ENCODE data around the gene CARHSP1.
A peak's percentile ranks its signal among the peaks of the same experiment; 100 is the strongest.
"Not testable (repeated sequence)": the region's sequence is repeated elsewhere in the genome, so short reads cannot be mapped to it uniquely, and the experiment has no call there.

The CARHSP1 gene

DNA sequence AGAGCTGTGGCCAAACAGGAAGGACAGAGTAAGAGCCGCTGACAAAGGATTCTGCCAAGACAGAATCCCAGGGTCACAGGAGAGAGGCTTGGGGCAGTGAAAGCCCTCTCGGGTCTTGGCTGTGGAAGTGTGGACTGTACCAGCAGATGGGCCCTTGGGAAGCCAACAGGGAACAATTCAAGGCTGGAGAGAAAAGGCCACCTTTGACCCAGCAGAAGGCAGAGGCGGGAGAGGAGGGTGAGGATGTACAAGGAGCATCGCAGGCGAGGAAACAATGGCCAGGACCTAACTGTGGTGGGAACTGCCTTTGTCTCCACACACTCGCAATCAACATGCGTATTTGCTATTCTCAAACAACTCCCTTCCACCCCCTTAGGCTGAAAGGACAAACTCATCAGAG lies 15.7 kb downstream of the CARHSP1 start:
- no peak for DNase-seq

DNA sequence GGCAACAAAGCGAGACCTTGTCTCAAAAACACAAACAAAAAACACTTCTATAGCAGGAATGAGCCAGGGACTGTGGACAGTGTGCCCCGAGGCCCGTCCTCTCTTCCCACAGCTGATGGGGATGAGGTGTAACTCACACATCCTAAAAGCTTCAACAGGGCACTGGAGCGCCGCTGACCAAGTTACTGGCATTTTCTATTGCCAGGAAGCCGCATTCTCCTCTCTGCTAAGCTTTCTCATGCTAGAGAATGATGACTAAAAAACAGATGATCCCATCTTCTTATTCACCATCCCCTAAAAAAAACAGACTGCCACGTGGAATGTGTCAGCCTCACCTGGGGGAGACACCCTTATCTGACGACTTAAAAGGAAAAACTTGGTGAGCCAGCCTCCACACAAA lies 16.3 kb downstream of the CARHSP1 start:
- no peak for DNase-seq

DNA sequence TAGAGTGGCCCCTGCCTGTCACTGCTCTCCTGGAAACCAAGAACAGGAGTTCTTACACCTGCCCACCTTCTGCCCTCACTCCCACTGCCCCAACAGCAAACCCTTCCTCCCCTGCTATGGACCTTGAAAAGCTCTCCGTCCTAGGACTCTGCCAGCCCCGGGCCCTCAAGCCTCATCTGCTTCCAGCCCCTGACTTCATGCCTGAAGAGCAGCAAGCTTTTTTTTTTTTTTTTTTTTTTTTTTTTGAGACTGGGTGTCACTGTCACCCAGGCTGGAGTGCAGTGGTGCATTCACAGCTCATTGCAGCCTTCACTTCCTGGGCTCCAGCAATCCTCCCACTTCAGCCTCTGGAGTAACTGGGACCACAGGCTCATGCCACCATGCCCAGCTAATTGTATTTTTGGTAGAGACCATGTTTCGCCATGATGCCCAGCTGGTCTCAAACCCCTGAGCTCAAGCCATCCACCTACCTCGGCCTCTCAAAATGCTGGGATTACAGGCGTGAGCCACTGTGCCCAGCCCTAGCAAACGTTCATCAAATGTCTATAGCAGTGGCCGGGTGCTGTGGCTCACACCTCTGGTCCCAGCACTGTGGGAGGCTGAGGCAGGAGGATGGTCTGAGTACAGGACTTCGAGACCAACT lies 16.9 kb downstream of the CARHSP1 start:
- no peak for DNase-seq

DNA sequence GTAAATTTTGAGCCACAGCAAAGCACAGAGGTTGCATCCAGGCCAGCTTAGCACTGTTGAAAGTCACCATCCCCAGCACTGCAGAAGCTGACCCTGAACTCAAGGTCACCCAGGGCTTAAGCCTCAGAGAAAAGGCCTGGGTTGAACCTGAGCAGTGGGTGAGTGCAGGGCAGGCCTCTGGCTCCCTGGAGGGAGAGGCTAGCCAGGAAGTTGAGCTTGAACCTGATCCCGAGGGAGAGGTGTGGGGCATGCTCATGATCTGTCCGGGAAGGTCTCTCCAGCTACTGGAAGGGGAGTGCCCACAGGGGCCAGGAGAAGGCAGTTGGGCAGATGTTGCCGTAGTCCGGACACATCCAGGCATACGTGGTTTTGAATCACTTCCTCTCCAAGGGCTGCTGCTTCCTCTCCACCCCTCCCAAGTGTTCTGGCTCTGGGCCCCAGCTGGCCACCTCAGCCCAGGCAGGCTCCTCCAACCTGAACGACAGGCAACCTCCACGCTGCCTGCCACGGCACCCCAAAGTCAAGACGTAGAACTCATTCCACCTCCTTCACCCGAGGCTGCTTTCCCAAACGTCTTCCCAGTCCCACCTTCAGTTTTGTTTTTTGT lies 18.4 kb downstream of the CARHSP1 start:
- peak; percentile 26 for DNase-seq

DNA sequence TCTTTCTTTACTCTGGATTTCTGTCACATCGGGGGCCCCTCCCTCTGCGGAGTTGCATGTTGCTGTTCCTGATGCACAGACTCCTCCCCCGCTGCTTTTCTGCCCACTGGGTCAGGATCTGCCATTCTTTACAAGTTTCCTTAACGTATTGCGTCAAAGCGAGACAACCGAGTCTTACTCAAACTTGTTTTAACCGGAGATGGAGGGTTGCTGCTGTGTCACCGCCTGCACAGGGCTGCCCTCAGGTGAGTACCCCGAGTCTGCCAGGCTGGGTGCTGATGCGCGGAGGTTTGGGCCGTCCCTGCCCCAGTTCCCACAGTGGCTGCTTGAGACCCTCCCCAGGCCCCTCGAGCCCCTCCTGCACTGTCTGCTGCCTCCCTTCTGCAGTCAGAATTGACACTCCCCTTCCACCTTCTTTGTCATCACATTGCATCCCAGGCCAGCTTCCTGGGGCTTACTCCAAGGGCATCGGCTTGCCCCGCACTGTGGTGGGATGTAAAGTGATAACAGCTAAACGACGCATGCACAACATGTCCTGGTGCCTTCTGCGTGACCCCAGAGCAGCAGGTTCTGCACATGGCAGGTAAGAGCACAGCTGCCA lies 19.3 kb downstream of the CARHSP1 start:
- DNase-seq = no peak

DNA sequence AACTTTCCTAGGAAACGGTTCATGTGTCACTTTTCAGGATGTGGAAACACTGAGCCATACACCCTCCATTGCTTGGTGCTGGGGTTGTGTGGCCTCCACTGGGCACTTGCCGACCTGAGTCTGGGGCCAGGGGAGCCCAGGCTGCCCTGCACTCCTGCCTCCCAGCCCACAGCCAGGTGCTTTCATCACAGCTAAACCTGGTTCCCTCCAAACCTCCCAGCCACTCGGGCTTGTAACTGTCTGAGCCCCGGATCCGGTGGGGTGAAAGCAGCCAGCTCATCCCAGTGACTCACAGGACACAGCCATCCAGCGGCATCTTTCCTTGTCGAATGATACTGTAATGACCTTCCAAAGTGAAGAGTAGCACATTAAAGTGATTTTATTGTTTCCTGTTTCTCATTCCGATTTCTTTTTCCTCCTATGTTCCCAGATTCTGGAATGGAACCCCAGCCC lies 19.8 kb downstream of the CARHSP1 start:
- peak; percentile 23 for DNase-seq

DNA sequence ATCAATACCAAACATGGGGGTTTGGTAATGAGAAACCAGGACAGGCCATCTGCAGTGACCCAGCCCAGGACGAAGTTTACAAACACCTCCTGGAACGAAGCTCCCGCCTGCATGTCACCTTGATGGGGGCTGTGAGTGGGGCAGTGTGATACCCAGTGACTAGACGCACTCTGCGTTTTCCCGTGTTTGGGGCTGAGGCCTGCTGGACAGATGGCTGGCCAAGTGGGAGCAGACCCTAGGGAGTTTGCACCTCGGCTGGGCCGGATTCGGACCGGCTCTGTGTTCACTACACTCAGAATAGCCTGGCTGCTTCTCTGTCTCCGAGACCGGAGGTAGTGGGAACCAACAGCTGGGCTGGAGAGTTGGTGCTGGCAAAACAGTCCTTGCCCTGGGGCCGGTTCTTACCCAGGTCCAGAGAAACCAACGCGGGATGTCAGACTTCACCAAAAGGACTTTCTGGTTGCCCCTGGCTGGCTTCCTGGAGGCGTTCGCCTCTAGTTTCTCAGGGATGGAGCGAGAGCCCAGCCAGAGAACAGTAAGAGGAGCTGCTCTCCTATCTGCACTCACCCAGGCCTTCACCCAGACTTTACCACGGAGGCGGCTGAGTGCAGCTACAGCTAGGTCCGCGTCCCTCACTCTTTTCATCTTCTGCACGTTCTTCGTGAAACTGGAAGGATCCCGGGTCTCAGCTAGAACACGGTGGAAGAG lies 20.4 kb downstream of the CARHSP1 start:
- DNase-seq = no peak

DNA sequence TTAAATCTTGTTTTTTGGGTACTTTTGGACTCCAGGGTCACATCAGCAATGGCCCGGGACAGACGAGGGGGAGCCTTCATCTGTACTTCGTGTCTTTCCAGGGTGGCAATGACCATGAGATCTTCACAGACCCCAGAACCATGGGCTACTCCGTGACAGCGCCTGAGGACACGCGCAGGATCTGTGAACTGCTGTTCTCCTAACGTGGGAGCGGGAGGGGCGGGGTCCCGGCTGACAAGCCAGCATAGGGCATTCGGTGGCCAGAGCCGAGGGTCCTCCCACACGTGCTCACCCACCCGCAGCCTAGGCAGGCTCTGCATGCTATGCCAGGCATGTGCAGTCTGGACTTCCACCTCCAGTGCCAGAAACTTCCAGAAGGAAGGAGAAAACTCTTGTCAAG lies 21.2 kb downstream of the CARHSP1 start:
- no peak for DNase-seq

DNA sequence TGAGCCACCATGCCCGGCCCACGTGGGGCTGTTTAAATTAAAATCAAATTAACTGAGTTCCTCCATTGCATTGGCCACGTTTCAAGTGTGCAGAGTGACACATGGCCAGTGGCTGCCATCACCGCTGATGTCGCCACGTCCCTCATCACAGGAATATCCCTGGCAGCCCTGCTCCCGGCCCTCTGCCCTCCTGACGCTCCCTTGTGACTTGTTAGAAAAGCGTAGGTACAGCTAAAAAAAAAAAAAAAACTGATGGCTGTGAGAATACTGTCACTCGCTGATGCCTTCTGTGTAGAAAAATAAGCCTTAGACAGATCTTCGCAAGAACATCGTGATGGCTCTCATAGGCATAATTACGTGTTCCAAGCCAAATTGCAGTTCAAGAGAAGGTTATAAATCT lies 21.7 kb downstream of the CARHSP1 start:
- no peak for DNase-seq

DNA sequence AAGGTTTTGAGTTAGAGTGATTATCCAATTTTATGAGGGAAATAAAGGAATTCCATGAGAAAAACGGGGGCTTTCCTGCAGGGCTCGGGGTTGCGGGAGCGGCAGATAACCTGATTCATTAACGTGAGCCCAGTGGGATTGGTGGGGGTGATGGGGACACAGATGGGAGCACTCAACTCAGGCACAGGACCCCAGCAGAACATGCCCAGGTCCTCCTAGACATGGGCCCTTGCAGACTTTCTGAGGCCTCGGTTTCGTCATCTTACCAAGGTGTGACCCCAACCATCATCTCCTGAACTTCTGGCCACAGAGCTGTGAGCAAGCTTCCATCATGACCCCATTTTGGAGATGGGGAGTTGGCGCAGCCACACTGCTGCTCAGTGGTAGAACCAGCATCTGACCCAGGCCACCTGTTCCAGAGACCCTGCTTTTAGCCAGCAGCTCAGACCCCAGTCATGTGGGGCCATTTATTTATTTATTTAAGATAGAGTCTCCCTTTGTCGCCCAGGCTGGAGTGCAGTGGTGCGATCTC lies 22.3 kb downstream of the CARHSP1 start:
- no peak for DNase-seq

DNA sequence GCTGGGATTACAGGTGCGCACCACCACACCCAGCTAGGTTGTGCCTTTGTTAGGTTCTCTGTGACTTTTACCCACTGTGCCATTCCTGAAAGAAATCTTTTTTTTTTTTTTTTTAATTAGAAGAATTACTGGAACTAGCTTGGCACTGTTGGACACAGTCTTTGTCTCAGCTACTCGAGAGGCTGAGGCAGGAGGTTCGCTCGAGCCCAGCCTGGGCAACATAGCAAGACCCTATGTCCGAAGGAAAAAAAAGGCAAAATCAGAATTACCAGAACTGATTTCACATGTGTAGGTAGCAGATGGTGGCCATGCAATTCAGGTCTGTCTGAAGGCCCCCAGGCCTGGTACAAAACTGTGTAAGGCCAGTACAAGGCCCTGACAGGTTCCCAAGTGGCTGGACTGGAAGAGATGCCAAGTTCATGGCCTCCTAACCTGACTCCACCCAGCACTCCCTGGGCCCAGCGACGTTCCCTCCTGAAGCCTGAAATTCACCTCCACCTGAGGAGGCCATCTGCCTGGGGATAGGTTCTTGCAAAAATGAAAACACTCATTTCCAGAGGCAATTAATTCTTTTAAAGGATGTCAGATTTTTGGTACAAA lies 23.0 kb downstream of the CARHSP1 start:
- no peak for DNase-seq

DNA sequence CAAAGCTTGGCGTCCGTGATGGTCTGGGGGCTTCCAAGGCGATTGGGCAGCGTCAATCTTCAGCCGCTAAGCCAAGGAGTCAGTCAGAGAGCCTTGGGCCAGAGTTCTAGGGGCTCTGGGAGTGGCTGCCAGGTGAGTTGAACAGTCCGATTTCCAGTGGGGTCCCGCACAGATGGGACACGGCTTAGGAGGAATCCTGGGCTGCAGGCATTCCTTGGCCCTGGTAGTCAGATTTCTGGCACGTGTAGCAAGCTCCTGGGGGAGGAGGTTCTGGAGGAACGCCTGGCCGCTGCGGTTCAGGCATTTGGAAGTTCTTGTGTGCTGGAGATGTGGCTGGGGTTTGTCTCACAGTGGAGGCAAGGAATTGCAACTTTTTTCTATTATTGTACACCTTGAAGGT lies 25.5 kb downstream of the CARHSP1 start:
- DNase-seq = not testable (repeated sequence)

DNA sequence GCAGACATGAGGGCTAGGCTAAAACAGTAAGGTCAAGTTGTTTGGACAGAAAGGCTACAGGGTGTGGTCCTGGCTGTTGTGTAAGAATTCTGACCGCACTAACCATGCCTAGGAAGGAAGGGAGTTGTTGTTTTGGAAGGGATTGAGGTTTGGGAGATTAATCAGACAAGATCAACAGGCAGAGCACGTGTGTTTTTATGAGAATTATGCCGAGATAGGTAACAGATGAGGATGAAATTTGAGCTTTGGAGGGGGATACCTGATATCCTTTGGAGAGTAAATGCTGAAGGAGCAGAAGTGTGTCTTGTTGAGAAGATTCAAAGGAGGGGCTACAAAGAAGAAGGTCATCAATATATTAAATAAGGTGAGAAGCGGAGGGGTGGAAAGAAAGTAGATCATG lies 26.8 kb downstream of the CARHSP1 start:
- DNase-seq = not testable (repeated sequence)

DNA sequence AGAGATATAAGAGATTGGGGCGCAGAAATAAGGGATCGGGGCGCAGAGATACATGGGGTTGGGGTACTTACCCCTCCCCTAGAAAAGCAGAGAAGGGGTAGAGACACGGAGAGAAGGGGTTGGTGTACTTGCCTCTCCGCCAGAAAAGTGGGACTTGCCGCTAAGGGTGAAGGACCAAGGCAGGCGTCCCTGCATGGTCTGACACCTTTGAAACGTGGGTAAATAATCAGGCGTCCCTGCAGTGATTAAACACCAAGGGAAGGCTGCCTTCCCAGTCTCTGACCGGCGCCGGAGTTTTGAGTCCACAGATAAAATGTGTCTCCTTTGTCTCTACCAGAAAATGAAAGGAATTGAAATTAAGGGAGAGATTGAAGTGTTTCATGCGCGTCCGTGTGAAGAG lies 31.2 kb downstream of the CARHSP1 start:
- DNase-seq = not testable (repeated sequence)

DNA sequence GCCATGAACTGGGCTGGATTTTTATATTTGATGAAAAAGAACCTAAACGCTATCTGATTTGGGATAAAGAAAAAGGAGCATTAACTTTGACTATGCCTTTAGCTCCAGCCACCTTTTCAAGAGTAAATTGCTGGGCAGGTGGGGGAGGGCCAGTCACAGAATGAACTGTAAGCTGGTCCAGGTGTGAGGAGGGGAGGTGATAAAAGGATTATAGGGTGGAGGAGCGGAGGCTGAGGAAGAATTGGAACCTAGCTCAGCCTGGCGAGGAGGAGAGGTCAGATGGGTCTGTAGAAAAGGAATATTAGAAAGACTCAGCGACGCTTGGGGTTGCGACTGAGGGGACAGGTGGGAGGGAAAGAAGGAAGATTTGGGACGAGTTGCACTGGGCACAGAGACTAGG lies 32.0 kb downstream of the CARHSP1 start:
- DNase-seq = not testable (repeated sequence)

DNA sequence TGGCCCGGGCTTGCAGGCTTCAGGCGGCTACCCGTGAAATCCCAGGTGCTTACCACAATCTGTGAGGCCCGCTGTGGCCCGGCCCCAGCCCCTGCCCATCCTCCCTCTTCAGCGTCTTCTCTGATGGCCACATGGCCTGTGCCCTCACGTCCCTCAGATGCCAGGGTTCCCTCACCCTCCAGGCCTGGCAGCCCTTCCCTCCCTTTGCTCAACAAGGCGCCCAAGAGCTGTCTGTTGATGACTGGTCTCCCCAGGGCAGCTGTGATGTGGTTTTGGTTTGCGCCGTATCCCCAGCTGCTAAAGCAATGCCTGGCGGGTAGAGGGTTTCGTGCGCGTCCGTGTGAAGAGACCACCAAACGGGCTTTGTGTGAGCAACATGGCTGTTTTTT lies 36.1 kb downstream of the CARHSP1 start:
- no peak for DNase-seq

DNA sequence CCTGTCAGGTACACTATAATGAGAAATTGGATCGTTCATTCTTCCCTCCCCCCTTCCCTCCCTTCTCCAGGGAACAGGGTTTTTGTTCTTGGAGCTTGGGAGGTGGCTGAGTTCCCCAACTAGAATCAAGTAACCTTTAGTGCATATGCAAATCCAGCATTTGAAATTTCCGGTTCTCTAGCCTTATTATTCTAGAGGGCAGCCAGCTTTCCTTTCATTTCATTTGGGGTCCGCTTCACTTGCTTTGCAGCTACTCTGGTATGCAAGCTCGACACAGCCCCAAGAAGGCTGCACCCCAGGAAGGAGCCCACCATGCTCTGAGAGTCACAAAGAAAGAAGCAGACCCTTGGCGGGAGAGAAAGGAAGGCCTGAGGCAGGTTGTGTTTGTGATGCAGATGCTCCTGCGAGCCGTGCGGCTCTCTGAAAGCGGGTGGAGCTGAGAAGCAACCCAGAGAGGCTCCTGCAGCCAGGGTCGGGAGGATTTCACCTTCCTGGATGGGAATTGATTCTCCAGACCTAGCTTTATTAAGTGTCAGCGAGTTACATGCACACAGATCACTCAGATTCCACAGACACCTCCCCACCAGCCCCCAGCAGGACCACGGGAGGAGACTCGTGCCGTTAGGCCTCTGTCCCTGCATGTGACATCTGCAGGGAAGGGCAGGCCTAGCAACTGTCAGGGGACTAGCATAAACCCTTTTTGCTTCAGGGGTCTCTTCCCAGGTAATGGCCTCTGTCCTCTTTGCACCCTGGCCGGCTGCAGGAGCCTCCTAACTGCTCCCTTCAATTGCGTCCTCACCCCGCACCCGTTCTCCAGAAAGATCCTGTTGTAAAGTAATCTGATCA lies 36.7 kb downstream of the CARHSP1 start:
- DNase-seq = no peak

DNA sequence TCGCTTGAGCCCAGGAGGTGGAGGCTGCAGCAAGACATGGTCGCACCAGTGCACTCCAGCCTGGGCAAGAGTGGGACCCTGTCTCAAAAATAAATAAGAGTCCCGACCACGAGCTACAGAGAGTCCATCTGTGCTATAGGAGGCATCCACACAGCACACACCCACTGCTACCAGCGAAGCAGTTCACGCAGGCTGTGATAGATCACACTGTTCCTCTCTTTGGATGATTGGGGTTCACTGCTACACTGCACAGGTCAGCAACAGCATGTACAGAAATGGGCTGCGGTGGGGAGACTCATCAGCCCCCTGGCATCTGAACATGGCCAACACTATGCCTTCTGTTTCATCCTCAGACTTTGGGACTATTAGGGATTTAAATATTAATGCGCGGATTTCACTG lies 37.4 kb downstream of the CARHSP1 start:
- no peak for DNase-seq

DNA sequence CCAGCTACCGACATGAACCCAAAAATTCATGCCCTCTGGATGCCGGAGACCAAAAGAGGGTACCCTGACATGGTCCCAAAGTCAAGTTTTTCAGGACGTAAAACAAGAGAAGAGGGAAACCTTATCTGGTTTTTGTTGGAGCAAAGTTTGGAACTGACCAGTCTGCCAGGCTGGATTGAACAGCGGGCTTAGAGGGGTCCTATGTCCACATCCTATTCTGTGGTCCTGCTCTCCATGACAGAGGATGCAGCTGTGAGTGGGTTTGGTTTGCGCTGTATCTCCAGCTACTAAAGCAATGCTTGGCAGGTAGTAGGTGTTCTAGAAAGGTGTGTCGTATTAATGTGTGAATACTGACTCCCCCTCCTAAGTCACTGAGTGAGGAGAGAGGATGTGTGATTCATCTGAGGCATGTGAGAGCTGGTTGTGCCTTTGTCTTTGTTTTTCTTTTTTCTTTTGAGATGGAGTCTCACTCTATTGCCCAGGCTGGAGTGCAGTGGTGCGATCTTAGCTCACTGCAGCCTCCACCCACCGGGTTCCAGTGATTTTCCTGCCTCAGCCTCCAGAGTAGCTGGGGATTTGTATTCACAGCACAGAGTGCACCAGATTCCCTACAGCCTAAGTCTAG lies 40.2 kb downstream of the CARHSP1 start:
- no peak for DNase-seq

DNA sequence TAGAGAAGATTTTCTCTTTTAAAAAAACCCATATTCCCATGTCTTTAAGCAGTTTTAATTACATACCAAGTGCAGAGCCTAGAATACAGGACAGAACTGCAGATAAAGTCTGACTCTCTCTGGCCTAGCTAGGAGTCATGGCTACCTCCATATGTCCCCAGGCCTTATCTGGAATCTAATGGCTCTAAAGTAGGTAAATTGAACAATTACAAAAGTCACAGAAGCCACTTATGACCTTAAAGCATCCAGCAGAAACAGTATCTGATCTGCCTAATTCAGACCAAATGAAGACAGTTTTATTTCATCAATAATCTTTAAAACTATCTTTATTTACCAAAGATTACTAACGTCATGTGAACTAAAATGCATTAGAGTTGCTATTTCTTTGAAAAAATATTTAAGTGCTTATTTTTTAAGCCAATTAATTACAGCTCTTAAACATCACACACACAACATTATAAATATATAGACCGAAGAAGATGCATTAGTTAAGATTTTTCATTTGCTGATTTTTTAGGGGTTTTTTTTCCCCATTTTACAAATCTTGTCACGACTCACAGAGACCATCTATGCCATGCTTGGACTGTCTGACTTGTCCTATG lies 42.4 kb downstream of the CARHSP1 start:
- DNase-seq = no peak

DNA sequence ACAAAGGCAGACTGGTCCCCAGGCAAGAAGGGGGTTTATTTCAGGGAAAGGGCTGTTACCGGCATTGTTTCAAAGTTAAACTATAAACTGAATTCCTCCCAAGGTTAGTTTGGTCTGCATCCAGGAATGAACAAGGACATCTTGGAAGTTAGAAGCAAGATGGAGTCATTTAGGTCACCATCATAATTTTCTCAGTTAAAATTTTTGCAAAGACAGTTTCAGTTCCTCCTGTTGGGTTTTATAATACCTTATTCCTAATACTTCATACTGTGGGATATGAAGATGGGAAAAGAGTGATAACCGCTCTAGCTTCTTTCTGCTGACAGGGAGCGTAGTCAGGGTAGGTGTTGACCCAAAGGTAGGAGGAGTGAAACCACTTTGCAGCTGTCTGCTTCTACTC lies 46.4 kb downstream of the CARHSP1 start:
- DNase-seq = no peak
